NCI-H510A treated with DMSO at 0.1 percent for 48 hours (cell line): ENCODE measurements around the gene PDGFA.

Experiments used
- DNase-seq: peaks from one replicate; lab custom pipeline; 2025; lab: John Stamatoyannopoulos, UW

PDGFA gene

GRCh38 chr7:472640-472957 is 47.0 kb downstream of the PDGFA start:
- no peak for DNase-seq

- no peak for DNase-seq
Measured at GRCh38 chr7:471866-472639, 47.6 kb downstream of the PDGFA start.

- no peak for DNase-seq
Measured at GRCh38 chr7:471191-471865, 48.3 kb downstream of the PDGFA start.

- DNase-seq, result no peak
Measured at GRCh38 chr7:469563-469961, 50.1 kb downstream of the PDGFA start.

GRCh38 chr7:468681-469562 is 50.7 kb downstream of the PDGFA start:
- DNase-seq, result no peak

GRCh38 chr7:467856-468545 is 51.6 kb downstream of the PDGFA start:
- no peak for DNase-seq

GRCh38 chr7:467393-467828 is 52.2 kb downstream of the PDGFA start:
- DNase-seq, result no peak

- DNase-seq, result no peak
Measured at GRCh38 chr7:466465-467191, 53.0 kb downstream of the PDGFA start.

GRCh38 chr7:465710-466400 is 53.8 kb downstream of the PDGFA start:
- DNase-seq, result no peak

GRCh38 chr7:464454-465401 is 54.9 kb downstream of the PDGFA start:
- DNase-seq, result no peak

- DNase-seq, result no peak
Measured at GRCh38 chr7:463817-464453, 55.7 kb downstream of the PDGFA start.

- no peak for DNase-seq
Measured at GRCh38 chr7:463362-463781, 56.3 kb downstream of the PDGFA start.

- DNase-seq, result no peak
Measured at GRCh38 chr7:462173-463103, 57.2 kb downstream of the PDGFA start.

GRCh38 chr7:461453-462172 is 58.0 kb downstream of the PDGFA start:
- no peak for DNase-seq

- DNase-seq, result no peak
Measured at GRCh38 chr7:461117-461452, 58.6 kb downstream of the PDGFA start.

GRCh38 chr7:460374-461116 is 59.1 kb downstream of the PDGFA start:
- DNase-seq, result no peak
